Measurements from ENCODE around the gene FMNL2.
A peak's percentile ranks its signal among the peaks of the same experiment; 100 is the strongest.

FMNL2 gene

DNA sequence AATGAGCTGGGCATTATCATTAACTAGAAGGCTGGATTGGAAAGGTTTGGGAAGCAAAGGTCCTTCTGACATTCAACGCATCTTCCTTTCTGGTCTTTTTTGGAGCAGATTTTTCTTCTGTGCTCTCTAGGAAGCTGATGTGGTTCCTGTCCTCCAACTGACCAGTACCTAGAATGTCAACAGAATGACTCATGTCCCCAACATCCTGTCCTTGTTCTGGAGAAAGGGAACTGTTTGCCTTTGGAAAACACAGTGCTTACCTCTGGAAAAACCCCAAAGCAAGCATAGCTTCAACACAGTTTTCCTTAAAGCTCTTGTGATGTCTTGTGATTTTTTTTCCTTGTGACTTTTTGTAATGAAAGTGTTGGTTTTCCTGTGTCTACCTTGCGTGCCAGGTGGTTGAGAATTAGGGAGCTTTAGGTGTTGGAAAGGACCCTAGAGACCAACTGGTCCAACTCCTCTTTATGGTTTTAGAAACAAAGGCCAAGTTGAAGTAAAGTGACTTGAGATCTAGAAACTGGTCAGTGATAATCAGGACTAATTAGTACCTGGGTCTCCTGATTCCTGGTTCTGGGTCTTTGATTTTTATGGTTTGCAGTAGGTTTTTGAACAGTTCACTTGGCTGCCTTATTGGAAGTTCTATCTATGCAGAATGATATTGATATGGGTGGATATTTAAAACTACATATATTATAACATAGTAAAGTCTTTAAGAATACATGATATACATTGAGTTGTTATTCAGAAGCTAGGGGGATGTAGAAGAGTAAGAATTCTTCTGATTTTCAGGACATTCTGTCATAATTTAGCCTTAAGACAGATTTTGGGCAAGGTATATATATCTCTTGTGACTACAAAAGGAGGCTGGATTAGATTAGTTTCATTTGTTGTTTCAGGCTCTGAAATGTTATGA is 70.5 kb downstream of the FMNL2 start:
- DNase-seq (ENCODE audit: low spot score), result no peak

DNA sequence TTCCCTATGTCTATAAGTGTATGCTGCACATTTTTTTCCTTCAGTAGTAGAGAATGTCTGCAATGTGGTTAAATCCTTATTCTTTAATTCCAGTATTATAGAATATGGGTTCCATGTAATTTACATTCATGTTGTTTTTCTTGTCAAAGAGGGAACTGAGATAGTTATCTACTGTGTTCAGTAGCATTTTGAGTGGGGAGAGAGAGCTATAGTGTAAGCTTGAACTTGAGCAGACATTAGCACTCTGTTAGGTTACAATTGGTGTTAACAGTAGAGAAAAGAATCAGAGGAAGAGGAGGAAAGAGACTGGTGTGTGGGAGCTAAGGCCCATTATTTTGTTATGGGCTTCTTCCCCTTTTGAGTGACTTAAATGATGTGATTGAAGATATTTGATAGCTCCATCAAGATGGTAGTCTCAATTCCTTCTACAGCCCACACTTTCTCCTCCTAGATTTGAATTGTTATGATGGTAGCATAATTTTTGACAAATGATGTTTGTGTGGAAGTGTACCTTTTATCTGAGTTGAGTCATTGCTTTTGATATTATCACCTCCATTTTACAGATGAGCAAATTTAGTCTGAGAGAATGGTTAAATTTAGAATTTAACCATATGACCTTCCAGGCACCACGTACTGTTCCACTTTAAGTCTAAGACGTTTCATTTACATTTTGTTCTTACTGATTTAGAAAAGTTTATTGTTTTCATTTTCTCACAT is 71.3 kb downstream of the FMNL2 start:
- DNase-seq (ENCODE audit: low spot score), result no peak

- no peak for DNase-seq (ENCODE audit: low spot score)
Observed at GRCh38 chr2:152406836-152407161, 71.8 kb downstream of the FMNL2 start.

DNA sequence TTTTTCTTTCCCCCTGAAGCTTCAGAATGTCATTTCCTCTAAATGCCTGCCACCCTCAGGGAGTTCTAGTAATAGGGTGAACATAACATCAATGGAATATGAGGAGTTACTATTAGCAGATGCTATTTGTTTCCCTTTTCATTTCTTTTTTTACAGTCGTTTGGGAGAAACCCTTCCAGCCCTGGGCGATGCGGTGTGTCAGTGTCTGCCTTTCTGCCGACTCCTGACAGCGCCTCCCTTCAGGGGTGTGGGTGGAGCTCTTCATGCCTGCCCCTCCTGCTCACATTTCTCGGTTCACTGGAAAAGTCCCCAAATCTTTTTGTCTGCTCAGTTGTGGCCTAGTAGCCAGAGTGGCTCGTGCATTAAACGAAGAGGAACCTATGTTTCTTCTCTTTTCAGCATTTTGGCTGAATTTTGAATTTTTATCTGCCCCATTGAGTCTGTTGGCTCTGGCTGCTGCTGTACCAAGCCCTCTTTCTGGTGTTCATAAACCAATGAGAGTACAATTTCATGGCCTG is 72.3 kb downstream of the FMNL2 start:
- DNase-seq (ENCODE audit: low spot score), result peak; percentile 81

DNA sequence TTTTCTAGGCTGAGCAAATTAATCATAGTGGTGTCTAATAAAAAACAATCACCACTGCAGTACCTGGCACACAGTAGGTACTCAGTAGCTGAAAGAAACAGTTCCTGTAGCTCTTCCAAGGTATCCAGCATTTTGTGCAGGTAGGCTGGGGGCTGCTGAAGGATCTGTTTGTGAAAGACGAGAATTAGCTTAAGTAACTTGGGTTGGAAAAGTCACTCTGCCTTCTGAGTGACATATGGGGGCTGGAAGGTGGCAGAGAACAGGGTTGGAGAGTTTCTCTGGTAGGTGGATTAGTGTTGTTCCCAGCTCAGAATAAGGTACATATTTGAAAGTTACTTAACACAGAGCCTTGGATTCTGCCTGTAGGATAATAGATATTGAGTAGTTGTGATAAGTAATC is 72.8 kb downstream of the FMNL2 start:
- DNase-seq (ENCODE audit: low spot score), result no peak

- no peak for DNase-seq (ENCODE audit: low spot score)
Observed at GRCh38 chr2:152408254-152408653, 73.3 kb downstream of the FMNL2 start.

GRCh38 chr2:152409386-152410164 is 74.6 kb downstream of the FMNL2 start:
- no peak for DNase-seq (ENCODE audit: low spot score)

DNA sequence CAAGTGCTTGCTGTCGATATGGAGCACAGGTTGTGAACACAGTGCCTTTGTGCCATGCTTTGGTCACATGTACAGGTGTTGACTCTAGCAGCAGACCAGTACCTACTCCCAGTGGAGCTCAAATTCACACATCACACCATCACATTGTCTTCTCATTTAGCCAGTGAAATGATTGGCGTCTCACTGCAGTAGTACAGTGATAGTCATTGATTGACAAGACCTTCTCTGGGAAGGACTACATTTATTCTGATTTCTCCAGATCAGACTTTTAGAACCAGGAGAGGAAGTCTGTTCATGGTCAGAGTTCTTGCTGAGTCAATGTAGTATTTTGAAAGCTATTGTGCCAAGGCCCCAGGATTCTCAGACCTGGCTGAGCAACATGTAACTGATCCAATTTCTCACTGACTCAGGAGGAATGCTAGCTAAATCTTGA is 75.2 kb downstream of the FMNL2 start:
- no peak for DNase-seq (ENCODE audit: low spot score)

DNA sequence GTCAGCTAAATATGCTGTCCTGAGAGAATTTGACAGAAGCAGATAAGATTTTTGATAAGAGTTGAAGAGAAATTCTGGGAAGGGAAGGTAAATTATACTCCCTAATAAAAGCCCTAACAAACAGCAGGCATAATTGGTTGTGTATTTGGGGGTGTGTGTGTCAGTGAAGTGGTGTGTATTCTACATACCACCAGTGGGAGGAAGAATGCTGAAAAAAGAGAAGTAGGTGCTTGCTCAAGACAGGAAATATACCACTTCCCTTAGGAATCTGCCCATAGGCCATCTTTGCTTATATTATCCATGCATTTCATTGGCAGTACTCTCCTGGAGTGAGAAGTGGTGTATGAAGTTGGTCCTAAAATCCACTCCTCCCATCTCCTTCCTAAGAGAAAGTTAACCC is 76.2 kb downstream of the FMNL2 start:
- no peak for DNase-seq (ENCODE audit: low spot score)

DNA sequence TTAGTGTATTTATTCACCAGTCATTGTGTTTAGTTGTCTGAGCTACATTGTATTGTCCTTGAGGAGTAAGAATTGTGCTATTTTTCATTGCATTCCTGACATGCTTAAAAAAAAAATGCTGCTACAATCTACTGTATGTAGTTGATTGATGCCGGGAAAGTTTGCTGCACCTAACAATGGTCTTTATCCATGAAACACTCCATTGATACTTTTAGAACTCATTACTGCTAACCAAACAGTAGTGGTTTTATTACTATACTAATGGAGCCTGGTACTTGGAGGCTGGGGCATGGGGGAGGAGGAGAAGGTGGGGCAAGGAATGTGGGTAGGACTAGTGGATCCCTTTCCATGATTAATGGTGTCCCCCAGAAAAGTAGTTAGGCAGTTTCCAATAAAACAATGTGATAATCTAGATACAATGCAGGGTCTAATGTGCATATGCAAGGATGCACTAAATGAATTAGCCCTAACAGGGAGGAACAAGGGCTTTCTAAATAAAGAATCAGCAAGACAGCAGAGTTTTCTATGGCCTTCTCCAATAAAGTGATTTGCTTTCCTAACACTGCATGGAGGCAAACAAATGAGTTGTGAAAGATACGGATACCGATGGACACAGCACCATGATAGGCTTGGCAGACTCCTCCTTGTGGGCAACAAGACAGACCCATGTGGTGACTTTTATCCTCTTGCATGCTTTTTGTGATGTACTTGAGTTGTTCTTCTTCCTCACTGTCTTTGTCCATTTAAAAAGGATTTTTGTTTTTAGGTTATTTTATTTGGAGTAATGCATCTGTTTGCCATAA is 78.5 kb downstream of the FMNL2 start:
- DNase-seq (ENCODE audit: low spot score), result no peak

- DNase-seq (ENCODE audit: low spot score), result no peak
Observed at GRCh38 chr2:152415231-152415642, 80.3 kb downstream of the FMNL2 start.

DNA sequence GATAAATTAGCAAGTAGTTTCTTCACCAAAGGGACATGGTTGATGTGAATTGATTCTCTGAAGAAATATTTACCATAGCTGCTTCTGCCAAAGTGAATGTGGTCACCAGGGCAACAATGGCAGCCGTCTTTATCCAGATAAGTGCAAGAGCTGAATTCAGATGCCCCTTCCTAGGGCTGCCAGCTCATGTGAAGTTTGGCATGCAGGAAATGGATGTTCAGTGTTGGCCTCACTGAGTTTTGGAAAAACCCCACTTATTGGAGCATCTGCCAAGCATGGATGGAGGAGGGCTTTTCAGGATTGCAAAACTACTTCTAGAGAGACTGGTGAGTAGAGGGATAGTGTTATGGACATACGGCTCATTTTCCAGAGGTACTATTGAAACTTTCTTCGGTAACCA is 80.8 kb downstream of the FMNL2 start:
- DNase-seq (ENCODE audit: low spot score), result no peak

- DNase-seq (ENCODE audit: low spot score), result peak; percentile 81
Observed at GRCh38 chr2:152418688-152419087, 83.7 kb downstream of the FMNL2 start.

GRCh38 chr2:152419944-152420343 is 85.0 kb downstream of the FMNL2 start:
- DNase-seq (ENCODE audit: low spot score), result no peak

DNA sequence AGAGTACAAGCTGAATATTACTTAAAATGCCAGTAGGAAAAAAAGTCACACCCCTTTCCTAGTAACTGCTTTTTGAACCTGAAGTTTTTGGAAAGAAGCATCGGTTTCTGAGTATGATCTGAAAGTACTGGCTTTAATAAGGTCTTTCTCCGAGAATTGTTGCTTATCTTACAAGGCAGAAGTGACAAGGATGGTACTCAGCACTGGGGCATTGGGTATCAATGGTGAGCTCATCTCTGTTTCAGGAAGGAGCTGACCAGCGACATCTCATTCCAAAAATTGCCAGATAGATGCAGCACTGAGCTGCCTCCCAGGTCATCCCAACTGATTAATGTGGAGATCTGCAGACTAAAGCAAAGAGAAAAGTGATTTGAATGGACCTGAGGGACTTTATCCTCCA is 85.4 kb downstream of the FMNL2 start:
- no peak for DNase-seq (ENCODE audit: low spot score)

GRCh38 chr2:152420936-152421335 is 86.0 kb downstream of the FMNL2 start:
- no peak for DNase-seq (ENCODE audit: low spot score)

DNA sequence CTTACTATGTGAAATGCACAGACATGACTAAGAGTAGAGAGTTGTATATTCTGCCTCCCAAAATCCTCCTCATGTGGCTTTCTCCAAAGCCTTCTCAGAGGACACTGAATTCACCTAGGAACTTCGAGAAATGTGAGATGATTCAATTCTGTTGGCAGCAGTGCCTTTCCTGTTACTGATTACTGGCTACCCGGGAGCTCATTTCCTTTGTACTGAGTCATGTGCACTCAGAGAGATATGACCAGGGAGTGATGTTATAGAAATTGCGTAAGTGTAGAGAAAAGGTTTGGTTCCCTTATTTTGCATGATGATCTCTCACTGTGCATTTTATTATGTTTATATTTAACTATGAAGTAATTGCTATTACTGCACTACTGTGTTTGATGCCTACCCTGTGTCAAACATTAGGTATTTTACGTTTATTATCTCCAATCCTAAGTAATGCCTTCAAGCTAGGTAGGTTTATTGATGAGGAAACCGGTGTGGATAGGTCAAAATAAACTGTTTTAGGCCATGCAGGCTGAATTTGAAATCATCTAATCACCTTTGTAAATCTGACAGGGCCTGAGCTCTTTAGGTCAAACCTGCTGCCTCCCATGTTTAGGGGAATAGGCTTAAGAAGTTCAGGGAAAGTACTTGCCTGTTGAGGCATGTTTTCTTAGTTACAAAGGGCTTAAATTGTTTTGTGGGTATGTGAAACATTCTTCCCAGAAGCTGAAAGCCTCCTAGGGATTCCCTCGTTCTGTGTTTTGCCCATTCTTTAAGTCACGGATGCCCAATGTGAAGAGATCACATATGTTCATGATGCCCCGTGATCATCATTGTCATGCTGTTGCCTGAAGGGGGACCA is 86.8 kb downstream of the FMNL2 start:
- no peak for DNase-seq (ENCODE audit: low spot score)

DNA sequence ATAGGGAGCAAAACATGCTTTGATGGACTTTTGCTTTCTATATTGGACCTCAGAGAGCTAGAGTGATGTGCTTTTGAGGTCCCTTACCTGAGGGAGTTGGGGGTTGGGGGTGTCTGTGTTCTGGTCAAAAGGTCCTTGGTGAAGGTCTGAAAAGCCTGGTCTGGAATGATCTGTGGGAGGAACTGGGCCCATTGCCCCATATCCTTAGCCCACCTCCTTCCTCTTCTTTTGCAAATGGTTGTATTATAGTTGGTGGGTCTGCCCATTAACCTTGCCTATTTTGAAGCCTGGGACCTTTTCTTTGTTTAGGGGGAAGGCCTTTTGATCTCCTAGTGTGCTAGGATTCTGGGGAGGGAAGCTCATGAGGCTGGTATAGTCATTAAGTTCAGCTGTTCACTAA is 88.7 kb downstream of the FMNL2 start:
- no peak for DNase-seq (ENCODE audit: low spot score)

- no peak for DNase-seq (ENCODE audit: low spot score)
Observed at GRCh38 chr2:152425765-152426727, 91.1 kb downstream of the FMNL2 start.
